Measurements from ENCODE around the gene CMTM8. TPM values are rescaled to one million over a fixed set of nuclear protein-coding genes. Genes with fewer than 3 reads are reported as not detected.

The CMTM8 gene
- total RNA-seq, 2 donors from 2014 or later: 5.8 to 11.6 TPM

DNA sequence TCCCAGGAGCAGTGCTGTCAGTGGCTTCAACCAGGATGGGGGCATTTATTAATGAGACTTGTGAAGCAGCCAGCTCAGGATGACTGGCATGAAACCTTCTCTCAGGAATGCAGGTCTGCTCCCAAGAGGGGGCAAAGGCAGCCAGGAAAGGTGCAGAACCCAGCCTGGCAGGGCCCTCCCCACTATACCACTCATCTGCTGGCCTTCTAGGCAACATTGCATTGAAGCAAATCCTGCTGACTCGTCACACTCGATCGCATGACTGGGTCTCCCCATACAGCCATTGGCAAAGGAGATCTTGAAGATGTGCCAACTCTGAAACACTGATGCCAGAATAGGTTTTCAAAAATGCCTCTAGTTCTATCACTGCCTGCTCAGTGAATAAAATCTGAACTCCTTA, 87.4 kb downstream of the CMTM8 start:
- no peak for DNase-seq
- H3K4me1 Mint-ChIP-seq: peaks cover 38% of the 10 kb centered on the region
- Histone ChIP-seq H3K36me3 (ENCODE audit: control insufficient read depth, insufficient read depth, low read length) (no peaks in the 10 kb centered on the region), H3K4me1 (ENCODE audit: control insufficient read depth, insufficient read depth, low read length) (peaks cover 17% of the 10 kb centered on the region), H3K9ac (ENCODE audit: extremely low read depth, low read length, poor library complexity, severe bottlenecking) (no peak overlapping the region), H3K27ac (ENCODE audit: low read depth, low read length) (peak overlapping the region; percentile 14), H3K4me3 (ENCODE audit: low read length) (no peak overlapping the region), H3K27me3 (ENCODE audit: control insufficient read depth, insufficient read depth, low read length, poor library complexity, severe bottlenecking) (no peaks in the 10 kb centered on the region), H3K9me3 (ENCODE audit: control insufficient read depth, low read length) (no peaks in the 10 kb centered on the region)
- no peaks in the 10 kb centered on the region for H3K9me3 Mint-ChIP-seq
- H3K36me3 Mint-ChIP-seq (ENCODE audit: low read depth): no peaks in the 10 kb centered on the region
- H3K27ac Mint-ChIP-seq: no peak overlapping the region
- H3K4me3 Mint-ChIP-seq: no peak overlapping the region
- H3K27me3 Mint-ChIP-seq (ENCODE audit: insufficient read depth): no peaks in the 10 kb centered on the region
- TF ChIP-seq, protein P1, sequence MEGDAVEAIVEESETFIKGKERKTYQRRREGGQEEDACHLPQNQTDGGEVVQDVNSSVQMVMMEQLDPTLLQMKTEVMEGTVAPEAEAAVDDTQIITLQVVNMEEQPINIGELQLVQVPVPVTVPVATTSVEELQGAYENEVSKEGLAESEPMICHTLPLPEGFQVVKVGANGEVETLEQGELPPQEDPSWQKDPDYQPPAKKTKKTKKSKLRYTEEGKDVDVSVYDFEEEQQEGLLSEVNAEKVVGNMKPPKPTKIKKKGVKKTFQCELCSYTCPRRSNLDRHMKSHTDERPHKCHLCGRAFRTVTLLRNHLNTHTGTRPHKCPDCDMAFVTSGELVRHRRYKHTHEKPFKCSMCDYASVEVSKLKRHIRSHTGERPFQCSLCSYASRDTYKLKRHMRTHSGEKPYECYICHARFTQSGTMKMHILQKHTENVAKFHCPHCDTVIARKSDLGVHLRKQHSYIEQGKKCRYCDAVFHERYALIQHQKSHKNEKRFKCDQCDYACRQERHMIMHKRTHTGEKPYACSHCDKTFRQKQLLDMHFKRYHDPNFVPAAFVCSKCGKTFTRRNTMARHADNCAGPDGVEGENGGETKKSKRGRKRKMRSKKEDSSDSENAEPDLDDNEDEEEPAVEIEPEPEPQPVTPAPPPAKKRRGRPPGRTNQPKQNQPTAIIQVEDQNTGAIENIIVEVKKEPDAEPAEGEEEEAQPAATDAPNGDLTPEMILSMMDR (conservative IDR thresholded peaks at IDR 0.05): no peak
- 85 to 94% methylated on average over 3 of the region's 3 CpGs for WGBS, 2 experiments (ENCODE audit: insufficient coverage in 1 of 2, insufficient read length in 1 of 2)

DNA sequence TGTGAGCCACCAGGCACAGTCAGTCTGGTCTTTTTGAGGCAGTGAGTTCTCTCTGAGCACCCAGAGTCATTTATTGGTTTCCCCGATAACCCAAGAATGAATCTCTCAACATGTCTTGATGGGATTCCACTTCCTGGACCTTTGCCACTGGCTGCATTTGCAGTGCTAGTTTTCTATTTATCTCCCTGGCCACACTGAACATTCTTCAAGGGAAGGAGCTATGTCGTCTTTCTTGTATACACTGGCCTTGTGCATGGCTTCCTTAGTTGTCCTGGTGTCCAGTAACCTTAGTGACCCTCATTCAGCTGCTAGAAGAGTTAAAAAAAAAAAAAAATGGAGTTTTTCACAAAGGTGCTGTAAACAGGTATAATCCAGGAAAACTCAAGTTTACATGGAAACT, 88.3 kb downstream of the CMTM8 start:
- 69 to 95% methylated on average over 2 of the region's 2 CpGs for WGBS, 2 experiments (ENCODE audit: insufficient coverage in 1 of 2, insufficient read length in 1 of 2)
- H3K9ac ChIP-seq (ENCODE audit: extremely low read depth, low read length, poor library complexity, severe bottlenecking): no peak overlapping the region
- H3K36me3 Mint-ChIP-seq (ENCODE audit: low read depth): no peaks in the 10 kb centered on the region
- no peaks in the 10 kb centered on the region for H3K9me3 Mint-ChIP-seq
- DNase-seq: no peak
- no peak overlapping the region for H3K27ac Mint-ChIP-seq
- no peaks in the 10 kb centered on the region for H3K9me3 ChIP-seq (ENCODE audit: control insufficient read depth, low read length)
- H3K4me1 ChIP-seq (ENCODE audit: control insufficient read depth, insufficient read depth, low read length): peaks cover 11% of the 10 kb centered on the region
- TF ChIP-seq, protein P1 (conservative IDR thresholded peaks at IDR 0.05): no peak
- no peaks in the 10 kb centered on the region for H3K27me3 Mint-ChIP-seq (ENCODE audit: insufficient read depth)
- no peaks in the 10 kb centered on the region for H3K36me3 ChIP-seq (ENCODE audit: control insufficient read depth, insufficient read depth, low read length)
- H3K27me3 ChIP-seq (ENCODE audit: control insufficient read depth, insufficient read depth, low read length, poor library complexity, severe bottlenecking): no peaks in the 10 kb centered on the region
- H3K4me3 Mint-ChIP-seq: no peak overlapping the region
- peaks cover 30% of the 10 kb centered on the region for H3K4me1 Mint-ChIP-seq
- no peak overlapping the region for H3K27ac ChIP-seq (ENCODE audit: low read depth, low read length)
- no peak overlapping the region for H3K4me3 ChIP-seq (ENCODE audit: low read length)

DNA sequence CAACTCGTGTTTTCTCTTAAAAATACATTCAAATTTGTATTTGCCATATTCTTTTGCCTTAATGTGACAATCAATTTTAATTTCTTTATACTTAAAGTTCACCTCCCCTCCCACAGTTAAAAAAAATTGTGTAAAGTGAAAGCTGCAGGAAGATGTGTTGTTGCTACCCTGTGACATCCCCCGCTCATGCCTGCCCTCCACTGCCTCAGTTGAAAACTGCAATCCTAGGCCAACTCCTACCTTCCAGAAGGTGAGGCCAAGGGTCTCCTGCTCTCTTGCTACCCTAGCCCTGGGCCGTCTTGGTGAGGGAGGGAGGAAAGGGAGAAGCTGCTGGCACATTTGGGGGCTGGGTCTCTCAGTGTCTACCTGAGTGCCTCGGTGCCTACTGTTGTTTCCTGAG, 96.2 kb downstream of the CMTM8 start:
- DNase-seq: peak; percentile 83

More for the DNA sequence above, 96.2 kb downstream of the CMTM8 start:
- Mint-ChIP-seq H3K27me3 (ENCODE audit: insufficient read depth) (peaks cover 39% of the 10 kb centered on the region), H3K27ac (no peak overlapping the region), H3K4me1 (peaks cover 20% of the 10 kb centered on the region), H3K36me3 (ENCODE audit: low read depth) (no peaks in the 10 kb centered on the region), H3K9me3 (no peaks in the 10 kb centered on the region), H3K4me3 (no peak overlapping the region)
- Histone ChIP-seq H3K27ac (ENCODE audit: low read depth, low read length) (no peak overlapping the region), H3K36me3 (ENCODE audit: control insufficient read depth, insufficient read depth, low read length) (no peaks in the 10 kb centered on the region), H3K9me3 (ENCODE audit: control insufficient read depth, low read length) (no peaks in the 10 kb centered on the region), H3K4me3 (ENCODE audit: low read length) (no peak overlapping the region), H3K27me3 (ENCODE audit: control insufficient read depth, insufficient read depth, low read length, poor library complexity, severe bottlenecking) (peaks cover 49% of the 10 kb centered on the region), H3K9ac (ENCODE audit: extremely low read depth, low read length, poor library complexity, severe bottlenecking) (no peak overlapping the region), H3K4me1 (ENCODE audit: control insufficient read depth, insufficient read depth, low read length) (peaks cover 5% of the 10 kb centered on the region)
- WGBS, 2 experiments (ENCODE audit: insufficient coverage in 1 of 2, insufficient read length in 1 of 2): 73% methylated on average over 4 of the region's 4 CpGs; no CpG with 5 or more reads in 1 of the 2 experiments
- TF ChIP-seq, protein P1 (conservative IDR thresholded peaks at IDR 0.05): peak; percentile 78
